Gastrocnemius medialis (tissue), 4 donors: ENCODE measurements around the gene FTH1.

ENCODE experiments used
- CTCF ChIP-seq, 5 experiments: fragments of 450-650 bp in 3 of 5; fragments of 200-600 bp in 2 of 5; sonication (generic) in 2 of 5; IDR thresholded peaks in 4 of 5; conservative IDR thresholded peaks in 1 of 5; 1 replicate in 4 of 5; 2 replicates in 1 of 5; pipeline ENCODE4 v1.5.1; 2016 to 2019; ENCODE audit warnings: antibody characterized with exemption in 5 of 5, mild to moderate bottlenecking in 3 of 5, moderate library complexity in 3 of 5
- POLR2A ChIP-seq, 2 donors: fragments of 450-650 bp; IDR thresholded peaks; one replicate each; pipeline ENCODE4 v1.6.1; 2017; ENCODE audit warnings: antibody characterized with exemption in 2 of 2, mild to moderate bottlenecking in 2 of 2, moderate library complexity in 2 of 2

- TF ChIP-seq POLR2A (IDR thresholded peaks at IDR 0.05): no peak
- TF ChIP-seq CTCF (IDR thresholded peaks at IDR 0.05 in 4 of 5, conservative IDR thresholded peaks at IDR 0.05 in 1 of 5): no peak
Observed at GRCh38 chr11:61978703-61979661, 11.5 kb upstream of the FTH1 start.
